Measurements from ENCODE around the gene SLMAP. TPM values are rescaled to one million over a fixed set of nuclear protein-coding genes. Genes with fewer than 3 reads are reported as not detected.

The SLMAP gene
- total and polyA plus RNA-seq, 2 donors (not counting 1 experiment from before 2014, with no cell fraction given): 9.7 to 67.2 TPM

DNA sequence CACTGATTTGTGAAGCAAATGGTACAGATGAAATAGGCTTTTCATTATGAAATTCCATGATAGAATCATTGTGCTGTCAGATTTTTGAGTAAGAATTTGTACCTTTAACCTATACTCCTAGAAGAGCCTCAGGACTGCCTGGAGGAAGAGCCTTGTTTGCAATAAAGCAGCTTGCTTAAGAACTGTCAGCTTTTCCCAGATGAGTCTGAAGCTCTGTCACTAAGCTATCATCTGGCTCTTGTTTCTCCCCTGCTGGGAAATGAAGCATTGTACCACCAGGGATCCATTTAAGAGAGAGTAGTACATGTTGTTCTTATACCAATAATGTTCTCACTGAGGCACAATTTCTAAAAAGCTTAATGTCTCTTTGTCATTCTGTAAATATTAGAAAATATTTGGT is 167.0 kb downstream of the SLMAP start:
- POLR2A ChIA-PET: no interaction called here
- Histone ChIP-seq H2AFZ (ENCODE audit: insufficient read depth, low read depth, low read length, poor library complexity, severe bottlenecking) (no peak overlapping the region), H3K9ac (ENCODE audit: low read length) (no peak overlapping the region), H3K79me2 (ENCODE audit: control insufficient read depth, insufficient read depth, low read length) (no peaks in the 10 kb centered on the region), H3K36me3 (replicated peaks in 1 of 2; ENCODE audit: control extremely low read depth in 1 of 2, control insufficient read depth in 1 of 2, extremely low read depth in 1 of 2, insufficient read depth in 2 of 2, low read length in 1 of 2) (peaks cover 12 to 26% of the 10 kb centered on the region in 2 experiments), H3K27me3 (replicated peaks in 1 of 4; ENCODE audit: control extremely low read depth in 1 of 4, control insufficient read depth in 3 of 4, insufficient read depth in 4 of 4, low read length in 3 of 4) (no peaks in the 10 kb centered on the region), H3K4me2 (replicated peaks; ENCODE audit: low read depth, low read length, poor library complexity, severe bottlenecking) (no peak overlapping the region), H3K4me1 (ENCODE audit: control insufficient read depth in 2 of 2, insufficient read depth in 2 of 2, low read length in 2 of 2) (no peaks in the 10 kb centered on the region), H3K27ac (ENCODE audit: low read length in 2 of 2) (no peak overlapping the region), H3K4me3 (ENCODE audit: control extremely low read depth in 1 of 5, extremely low read depth in 1 of 5, insufficient read depth in 1 of 5, low read depth in 2 of 5, low read length in 4 of 5) (no peak overlapping the region), H4K20me1 (ENCODE audit: control insufficient read depth, insufficient read depth, low read length, poor library complexity, severe bottlenecking) (no peaks in the 10 kb centered on the region), H3K9me3 (ENCODE audit: control extremely low read depth in 1 of 3, control insufficient read depth in 2 of 3, insufficient read depth in 1 of 3, low read length in 2 of 3) (no peaks in the 10 kb centered on the region)
- ATAC-seq (ENCODE audit: low read depth) (no peak), DNase-seq (no peak)
- no peak overlapping the region for H3K27ac Mint-ChIP-seq
- CTCF ChIA-PET: interaction anchor here (0.6 kb wide), 1 partner anchor 77 kb away, joined by 5 read pairs; no protein-coding TSS in a partner anchor
- H3K4me1 Mint-ChIP-seq: no peaks in the 10 kb centered on the region
- TF ChIP-seq, protein P1, sequence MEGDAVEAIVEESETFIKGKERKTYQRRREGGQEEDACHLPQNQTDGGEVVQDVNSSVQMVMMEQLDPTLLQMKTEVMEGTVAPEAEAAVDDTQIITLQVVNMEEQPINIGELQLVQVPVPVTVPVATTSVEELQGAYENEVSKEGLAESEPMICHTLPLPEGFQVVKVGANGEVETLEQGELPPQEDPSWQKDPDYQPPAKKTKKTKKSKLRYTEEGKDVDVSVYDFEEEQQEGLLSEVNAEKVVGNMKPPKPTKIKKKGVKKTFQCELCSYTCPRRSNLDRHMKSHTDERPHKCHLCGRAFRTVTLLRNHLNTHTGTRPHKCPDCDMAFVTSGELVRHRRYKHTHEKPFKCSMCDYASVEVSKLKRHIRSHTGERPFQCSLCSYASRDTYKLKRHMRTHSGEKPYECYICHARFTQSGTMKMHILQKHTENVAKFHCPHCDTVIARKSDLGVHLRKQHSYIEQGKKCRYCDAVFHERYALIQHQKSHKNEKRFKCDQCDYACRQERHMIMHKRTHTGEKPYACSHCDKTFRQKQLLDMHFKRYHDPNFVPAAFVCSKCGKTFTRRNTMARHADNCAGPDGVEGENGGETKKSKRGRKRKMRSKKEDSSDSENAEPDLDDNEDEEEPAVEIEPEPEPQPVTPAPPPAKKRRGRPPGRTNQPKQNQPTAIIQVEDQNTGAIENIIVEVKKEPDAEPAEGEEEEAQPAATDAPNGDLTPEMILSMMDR (IDR thresholded peaks at IDR 0.05): no peak
- no peak for TF ChIP-seq EZH2 (IDR thresholded peaks at IDR 0.05; ENCODE audit: borderline replicate concordance, insufficient read depth, low read depth, low read length, poor library complexity, severe bottlenecking)
- no peaks in the 10 kb centered on the region for H3K9me3 Mint-ChIP-seq (ENCODE audit: insufficient read depth)
- intact Hi-C loops (cut with micrococcal nuclease): no loop called here
- H3K4me3 Mint-ChIP-seq: no peak overlapping the region
- no peaks in the 10 kb centered on the region for H3K27me3 Mint-ChIP-seq

DNA sequence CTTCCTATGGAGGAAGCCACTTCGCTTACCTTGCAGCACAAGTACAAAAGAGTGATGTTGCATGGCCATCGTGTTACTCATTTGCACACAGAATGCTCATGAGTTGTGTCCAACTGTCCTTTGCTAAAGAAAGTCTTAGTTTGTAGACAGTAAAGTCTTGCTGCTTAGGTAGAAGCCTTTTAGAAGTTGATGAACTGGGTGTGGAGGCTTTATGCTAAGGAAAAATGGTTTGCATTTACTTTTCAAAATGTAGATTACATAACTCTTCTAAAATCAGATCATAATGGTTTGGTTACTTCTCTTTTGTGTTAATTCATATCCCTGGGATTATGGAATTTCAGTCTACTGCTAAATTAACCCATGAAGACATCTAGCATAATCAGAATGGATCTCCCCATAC is 167.6 kb downstream of the SLMAP start:
- 96% methylated on average over 2 of the region's 2 CpGs for WGBS (ENCODE audit: insufficient coverage)
- no peak overlapping the region for H3K4me3 Mint-ChIP-seq

More for the DNA sequence above, 167.6 kb downstream of the SLMAP start:
- no peak overlapping the region for H3K27ac ChIP-seq (ENCODE audit: low read length in 2 of 2)
- H4K20me1 ChIP-seq (ENCODE audit: control insufficient read depth, insufficient read depth, low read length, poor library complexity, severe bottlenecking): no peaks in the 10 kb centered on the region
- H3K4me3 ChIP-seq (ENCODE audit: control extremely low read depth in 1 of 5, extremely low read depth in 1 of 5, insufficient read depth in 1 of 5, low read depth in 2 of 5, low read length in 4 of 5): no peak overlapping the region
- Mint-ChIP-seq H3K4me1 (no peaks in the 10 kb centered on the region), H3K27me3 (no peaks in the 10 kb centered on the region), H3K27ac (no peak overlapping the region), H3K9me3 (ENCODE audit: insufficient read depth) (no peaks in the 10 kb centered on the region)
- no peak overlapping the region for H3K9ac ChIP-seq (ENCODE audit: low read length)
- H3K4me2 ChIP-seq (replicated peaks; ENCODE audit: low read depth, low read length, poor library complexity, severe bottlenecking): no peak overlapping the region
- DNase-seq: no peak
- no peaks in the 10 kb centered on the region for H3K27me3 ChIP-seq (replicated peaks in 1 of 4; ENCODE audit: control extremely low read depth in 1 of 4, control insufficient read depth in 3 of 4, insufficient read depth in 4 of 4, low read length in 3 of 4)
- no peaks in the 10 kb centered on the region for H3K4me1 ChIP-seq (ENCODE audit: control insufficient read depth in 2 of 2, insufficient read depth in 2 of 2, low read length in 2 of 2)
- CTCF ChIA-PET: no interaction called here
- no peak for ATAC-seq (ENCODE audit: low read depth)
- peaks cover 12 to 26% of the 10 kb centered on the region in 2 experiments for H3K36me3 ChIP-seq (replicated peaks in 1 of 2; ENCODE audit: control extremely low read depth in 1 of 2, control insufficient read depth in 1 of 2, extremely low read depth in 1 of 2, insufficient read depth in 2 of 2, low read length in 1 of 2)
- no peaks in the 10 kb centered on the region for H3K79me2 ChIP-seq (ENCODE audit: control insufficient read depth, insufficient read depth, low read length)
- no peaks in the 10 kb centered on the region for H3K9me3 ChIP-seq (ENCODE audit: control extremely low read depth in 1 of 3, control insufficient read depth in 2 of 3, insufficient read depth in 1 of 3, low read length in 2 of 3)
- no peak for TF ChIP-seq EZH2 (IDR thresholded peaks at IDR 0.05; ENCODE audit: borderline replicate concordance, insufficient read depth, low read depth, low read length, poor library complexity, severe bottlenecking)
- TF ChIP-seq, protein P1 (IDR thresholded peaks at IDR 0.05): no peak
- no peak overlapping the region for H2AFZ ChIP-seq (ENCODE audit: insufficient read depth, low read depth, low read length, poor library complexity, severe bottlenecking)
- intact Hi-C loops (cut with micrococcal nuclease): no loop called here
- POLR2A ChIA-PET: no interaction called here

All from B cell (primary cell).